OCI-LY1 (cell line): ENCODE results near the gene NKAIN2.

Experiments
- H2AFZ ChIP-seq: fragments of 200-600 bp; sonication (generic), shearing (Covaris generic); 2 replicates; pipeline ENCODE4 v1.6.0; 2014; ENCODE audit warnings: antibody characterized with exemption, mild to moderate bottlenecking, low read length
- H3F3A ChIP-seq: fragments of 200-600 bp; sonication (generic), shearing (Covaris generic); 2 replicates; pipeline ENCODE4 v1.6.0; 2014; ENCODE audit warnings: mild to moderate bottlenecking, antibody characterized with exemption, low read length, moderate library complexity; ENCODE audit not compliant: insufficient read depth
- H3K27ac ChIP-seq: fragments of 200-600 bp; sonication (generic); 2 replicates; pipeline ENCODE4 v1.5.1; 2014; ENCODE audit warnings: low read length, mixed run types, mild to moderate bottlenecking, low read depth; ENCODE audit not compliant: poor library complexity, severe bottlenecking
- H3K27me3 ChIP-seq: fragments of 200-600 bp; sonication (generic); 2 replicates; pipeline ENCODE4 v1.6.0; 2014; ENCODE audit warnings: antibody characterized with exemption, mild to moderate bottlenecking, low read length, moderate library complexity; ENCODE audit not compliant: insufficient read depth
- H3K36me3 ChIP-seq: fragments of 200-600 bp; sonication (generic); 2 replicates; pipeline ENCODE4 v1.6.1; 2014; ENCODE audit warnings: mild to moderate bottlenecking, antibody characterized with exemption, low read length, moderate library complexity, mixed read lengths; ENCODE audit not compliant: insufficient read depth
- H3K4me1 ChIP-seq: fragments of 200-600 bp; sonication (generic); 2 replicates; pipeline ENCODE4 v1.5.1; 2014; ENCODE audit warnings: mild to moderate bottlenecking, low read length, moderate library complexity; ENCODE audit not compliant: insufficient read depth, severe bottlenecking
- H3K4me2 ChIP-seq: fragments of 200-600 bp; sonication (generic), shearing (Covaris generic); 2 replicates; pipeline ENCODE4 v1.6.1; 2014; ENCODE audit warnings: low read length
- H3K4me3 ChIP-seq: fragments of 200-600 bp; sonication (generic); 2 replicates; pipeline ENCODE4 v1.5.1; 2014; ENCODE audit warnings: low read length, low read depth, mild to moderate bottlenecking, mixed read lengths; ENCODE audit not compliant: poor library complexity, severe bottlenecking
- H3K79me2 ChIP-seq: fragments of 200-600 bp; shearing (Covaris generic); 2 replicates; pipeline ENCODE4 v1.6.1; 2016; ENCODE audit warnings: mixed run types, low read length, mixed read lengths; ENCODE audit not compliant: insufficient read depth
- H3K9ac ChIP-seq: fragments of 200-600 bp; sonication (generic), shearing (Covaris generic); 2 replicates; pipeline ENCODE4 v1.6.1; 2014; ENCODE audit warnings: mild to moderate bottlenecking, low read length, mixed read lengths
- H3K9me2 ChIP-seq: fragments of 200-600 bp; sonication (generic), shearing (Covaris generic); 2 replicates; pipeline ENCODE4 v1.6.1; 2014; ENCODE audit warnings: low read depth, mild to moderate bottlenecking, low read length, mixed read lengths
- H3K9me3 ChIP-seq: fragments of 200-600 bp; shearing (Covaris generic); 2 replicates; pipeline ENCODE4 v1.6.1; 2014; ENCODE audit warnings: low read length, mixed read lengths
- H4K20me1 ChIP-seq: fragments of 200-600 bp; sonication (generic), shearing (Covaris generic); 2 replicates; pipeline ENCODE4 v1.6.0; 2016; ENCODE audit warnings: mild to moderate bottlenecking, low read length; ENCODE audit not compliant: insufficient read depth
- EZH2 ChIP-seq: fragments of 200-600 bp; sonication (generic), shearing (Covaris generic); IDR thresholded peaks from 2 replicates; pipeline ENCODE4 v1.8.0; 2017; ENCODE audit warnings: borderline replicate concordance, mixed run types, mild to moderate bottlenecking, antibody characterized with exemption, low read length, moderate library complexity, mixed read lengths
- TF ChIP-seq, protein P1 (sequence below): fragments of 200-600 bp; sonication (generic), shearing (Covaris generic); IDR thresholded peaks from 2 replicates; pipeline ENCODE4 v1.5.1; 2017; ENCODE audit warnings: mild to moderate bottlenecking, antibody characterized with exemption, low read length, moderate library complexity, mixed read lengths

Gene NKAIN2

GRCh38 chr6:123854201-123854600 is 50.5 kb downstream of the NKAIN2 start:
- no peak overlapping the region for H3K9ac ChIP-seq
- H3F3A ChIP-seq: no peaks in the 10 kb centered on the region
- no peaks in the 10 kb centered on the region for H3K4me1 ChIP-seq
- no peak overlapping the region for H3K27ac ChIP-seq
- H3K4me2 ChIP-seq: no peak overlapping the region
- H3K4me3 ChIP-seq: no peak overlapping the region
- no peak for TF ChIP-seq EZH2
- TF ChIP-seq, protein P1, sequence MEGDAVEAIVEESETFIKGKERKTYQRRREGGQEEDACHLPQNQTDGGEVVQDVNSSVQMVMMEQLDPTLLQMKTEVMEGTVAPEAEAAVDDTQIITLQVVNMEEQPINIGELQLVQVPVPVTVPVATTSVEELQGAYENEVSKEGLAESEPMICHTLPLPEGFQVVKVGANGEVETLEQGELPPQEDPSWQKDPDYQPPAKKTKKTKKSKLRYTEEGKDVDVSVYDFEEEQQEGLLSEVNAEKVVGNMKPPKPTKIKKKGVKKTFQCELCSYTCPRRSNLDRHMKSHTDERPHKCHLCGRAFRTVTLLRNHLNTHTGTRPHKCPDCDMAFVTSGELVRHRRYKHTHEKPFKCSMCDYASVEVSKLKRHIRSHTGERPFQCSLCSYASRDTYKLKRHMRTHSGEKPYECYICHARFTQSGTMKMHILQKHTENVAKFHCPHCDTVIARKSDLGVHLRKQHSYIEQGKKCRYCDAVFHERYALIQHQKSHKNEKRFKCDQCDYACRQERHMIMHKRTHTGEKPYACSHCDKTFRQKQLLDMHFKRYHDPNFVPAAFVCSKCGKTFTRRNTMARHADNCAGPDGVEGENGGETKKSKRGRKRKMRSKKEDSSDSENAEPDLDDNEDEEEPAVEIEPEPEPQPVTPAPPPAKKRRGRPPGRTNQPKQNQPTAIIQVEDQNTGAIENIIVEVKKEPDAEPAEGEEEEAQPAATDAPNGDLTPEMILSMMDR: no peak
- H4K20me1 ChIP-seq: no peaks in the 10 kb centered on the region
- no peaks in the 10 kb centered on the region for H3K36me3 ChIP-seq
- no peaks in the 10 kb centered on the region for H3K79me2 ChIP-seq
- H3K9me2 ChIP-seq: no peaks in the 10 kb centered on the region
- no peaks in the 10 kb centered on the region for H3K27me3 ChIP-seq
- H2AFZ ChIP-seq: no peak overlapping the region
- H3K9me3 ChIP-seq: no peaks in the 10 kb centered on the region

- Histone ChIP-seq H3K4me1 (no peaks in the 10 kb centered on the region), H3K9me3 (no peaks in the 10 kb centered on the region), H3K36me3 (no peaks in the 10 kb centered on the region), H3K27ac (no peak overlapping the region), H4K20me1 (no peaks in the 10 kb centered on the region), H3K4me3 (no peak overlapping the region), H3F3A (no peaks in the 10 kb centered on the region), H3K4me2 (no peak overlapping the region), H3K27me3 (no peaks in the 10 kb centered on the region), H2AFZ (no peak overlapping the region), H3K79me2 (no peaks in the 10 kb centered on the region), H3K9ac (no peak overlapping the region), H3K9me2 (no peaks in the 10 kb centered on the region)
- no peak for TF ChIP-seq EZH2
- TF ChIP-seq, protein P1: no peak
These were observed 51.8 kb downstream of the NKAIN2 start for GRCh38 chr6:123855506-123855905.

DNA sequence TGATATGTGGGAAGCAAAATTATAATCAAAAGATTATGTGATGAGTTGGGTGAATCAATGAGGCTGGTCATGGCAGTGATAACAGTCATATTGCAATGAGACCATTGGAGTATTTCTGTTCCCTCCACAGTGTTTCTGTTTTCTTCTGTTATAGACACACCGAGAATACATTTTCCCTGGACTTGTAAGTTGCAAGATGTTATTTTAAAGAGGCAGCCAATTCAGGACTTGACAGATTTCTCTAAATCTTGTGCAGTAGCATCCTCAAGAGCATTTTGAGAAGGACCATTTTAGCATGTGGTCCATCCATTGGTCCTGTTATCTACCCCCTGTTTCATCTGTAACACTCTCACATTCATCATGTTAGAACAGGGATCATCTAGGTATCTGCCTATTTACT is 55.6 kb downstream of the NKAIN2 start:
- Histone ChIP-seq H3K4me2 (no peak overlapping the region), H3K9me3 (no peaks in the 10 kb centered on the region), H3K4me3 (no peak overlapping the region), H3F3A (no peaks in the 10 kb centered on the region), H3K36me3 (no peaks in the 10 kb centered on the region), H3K4me1 (no peaks in the 10 kb centered on the region), H3K27me3 (no peaks in the 10 kb centered on the region), H2AFZ (no peak overlapping the region), H3K9me2 (no peaks in the 10 kb centered on the region), H3K27ac (no peak overlapping the region), H3K79me2 (no peaks in the 10 kb centered on the region), H3K9ac (no peak overlapping the region), H4K20me1 (no peaks in the 10 kb centered on the region)
- TF ChIP-seq, protein P1: no peak
- no peak for TF ChIP-seq EZH2
